Sigmoid colon (tissue), 4 donors: ENCODE data around the gene ESCO1.

Source experiments
- EP300 ChIP-seq, 4 donors: sonication (generic); formaldehyde crosslinking; IDR thresholded peaks; one replicate each; pipeline ENCODE4 v1.6.1; 2017; ENCODE audit warnings: antibody characterized with exemption in 4 of 4
- POLR2A ChIP-seq, 2 donors: fragments of 450-650 bp; IDR thresholded peaks; one replicate each; pipeline ENCODE4 v1.6.1; 2016; ENCODE audit warnings: antibody characterized with exemption in 2 of 2, mild to moderate bottlenecking in 2 of 2, moderate library complexity in 2 of 2
- POLR2AphosphoS5 ChIP-seq, 4 donors: sonication (generic); formaldehyde crosslinking; IDR thresholded peaks; one replicate each; pipeline ENCODE4 v1.6.1; 2017; ENCODE audit warnings: antibody characterized with exemption in 4 of 4
- TF ChIP-seq, protein P1 (sequence below), 4 experiments: fragments of 450-650 bp in 3 of 4; fragments of 200-600 bp in 1 of 4; IDR thresholded peaks; one replicate each; pipeline ENCODE4 v1.5.1; 2016 to 2019; ENCODE audit warnings: antibody characterized with exemption in 4 of 4, mild to moderate bottlenecking in 3 of 4, moderate library complexity in 2 of 4

DNA sequence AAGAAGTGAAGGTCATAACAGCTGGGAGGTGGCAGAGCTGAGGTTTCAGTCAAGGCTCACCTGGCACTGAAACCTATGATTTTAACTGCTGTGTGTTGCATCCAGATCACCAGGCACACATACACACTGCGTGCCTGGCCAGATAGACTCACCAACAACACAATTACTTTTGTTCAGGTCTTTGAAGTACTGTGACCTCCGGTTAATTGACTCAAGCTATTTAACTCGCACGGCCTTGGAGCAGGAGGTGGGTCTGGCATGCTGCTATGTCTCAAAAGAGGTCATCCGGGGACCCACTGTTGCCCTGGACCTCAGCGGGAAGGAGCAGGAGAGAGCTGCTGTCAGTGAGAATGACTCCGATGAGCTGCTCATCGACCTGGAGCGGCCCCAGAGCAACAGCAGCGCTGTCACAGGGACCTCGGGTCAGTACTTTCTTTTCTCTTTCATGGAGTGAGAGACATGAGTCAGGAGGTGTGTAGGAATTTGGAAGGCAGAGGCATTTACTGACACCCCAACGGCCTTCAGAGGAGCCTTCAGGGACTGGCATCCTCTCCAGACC, 104.1 kb downstream of the ESCO1 start:
- TF ChIP-seq, protein P1, sequence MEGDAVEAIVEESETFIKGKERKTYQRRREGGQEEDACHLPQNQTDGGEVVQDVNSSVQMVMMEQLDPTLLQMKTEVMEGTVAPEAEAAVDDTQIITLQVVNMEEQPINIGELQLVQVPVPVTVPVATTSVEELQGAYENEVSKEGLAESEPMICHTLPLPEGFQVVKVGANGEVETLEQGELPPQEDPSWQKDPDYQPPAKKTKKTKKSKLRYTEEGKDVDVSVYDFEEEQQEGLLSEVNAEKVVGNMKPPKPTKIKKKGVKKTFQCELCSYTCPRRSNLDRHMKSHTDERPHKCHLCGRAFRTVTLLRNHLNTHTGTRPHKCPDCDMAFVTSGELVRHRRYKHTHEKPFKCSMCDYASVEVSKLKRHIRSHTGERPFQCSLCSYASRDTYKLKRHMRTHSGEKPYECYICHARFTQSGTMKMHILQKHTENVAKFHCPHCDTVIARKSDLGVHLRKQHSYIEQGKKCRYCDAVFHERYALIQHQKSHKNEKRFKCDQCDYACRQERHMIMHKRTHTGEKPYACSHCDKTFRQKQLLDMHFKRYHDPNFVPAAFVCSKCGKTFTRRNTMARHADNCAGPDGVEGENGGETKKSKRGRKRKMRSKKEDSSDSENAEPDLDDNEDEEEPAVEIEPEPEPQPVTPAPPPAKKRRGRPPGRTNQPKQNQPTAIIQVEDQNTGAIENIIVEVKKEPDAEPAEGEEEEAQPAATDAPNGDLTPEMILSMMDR (IDR thresholded peaks at IDR 0.05) = no peak
- TF ChIP-seq POLR2AphosphoS5 (IDR thresholded peaks at IDR 0.05) (no peak), EP300 (IDR thresholded peaks at IDR 0.05) (no peak), POLR2A (IDR thresholded peaks at IDR 0.05) (no peak)
